ENCODE data around the gene KIFC3.

DNA sequence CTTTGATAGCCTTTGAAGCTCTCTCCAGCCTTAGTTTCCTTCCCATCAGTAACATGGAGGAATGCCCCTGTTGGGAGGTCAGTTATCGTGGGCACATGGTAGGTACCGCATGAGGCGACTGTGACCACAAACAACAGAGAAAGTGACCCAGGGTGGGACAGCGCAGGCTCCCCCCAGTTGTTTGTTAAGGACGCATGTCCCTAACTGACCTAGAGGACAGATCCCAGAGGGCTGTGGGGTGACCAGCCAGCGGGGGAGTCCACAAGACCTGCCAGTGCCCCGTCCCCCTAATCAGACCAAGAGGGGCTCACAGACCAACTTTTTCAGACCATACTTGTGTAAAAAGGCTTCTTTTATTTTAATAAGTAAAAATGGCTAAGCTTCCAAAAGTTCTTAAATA, 44.4 kb downstream of the KIFC3 start:
- TF ChIP-seq, protein P1, sequence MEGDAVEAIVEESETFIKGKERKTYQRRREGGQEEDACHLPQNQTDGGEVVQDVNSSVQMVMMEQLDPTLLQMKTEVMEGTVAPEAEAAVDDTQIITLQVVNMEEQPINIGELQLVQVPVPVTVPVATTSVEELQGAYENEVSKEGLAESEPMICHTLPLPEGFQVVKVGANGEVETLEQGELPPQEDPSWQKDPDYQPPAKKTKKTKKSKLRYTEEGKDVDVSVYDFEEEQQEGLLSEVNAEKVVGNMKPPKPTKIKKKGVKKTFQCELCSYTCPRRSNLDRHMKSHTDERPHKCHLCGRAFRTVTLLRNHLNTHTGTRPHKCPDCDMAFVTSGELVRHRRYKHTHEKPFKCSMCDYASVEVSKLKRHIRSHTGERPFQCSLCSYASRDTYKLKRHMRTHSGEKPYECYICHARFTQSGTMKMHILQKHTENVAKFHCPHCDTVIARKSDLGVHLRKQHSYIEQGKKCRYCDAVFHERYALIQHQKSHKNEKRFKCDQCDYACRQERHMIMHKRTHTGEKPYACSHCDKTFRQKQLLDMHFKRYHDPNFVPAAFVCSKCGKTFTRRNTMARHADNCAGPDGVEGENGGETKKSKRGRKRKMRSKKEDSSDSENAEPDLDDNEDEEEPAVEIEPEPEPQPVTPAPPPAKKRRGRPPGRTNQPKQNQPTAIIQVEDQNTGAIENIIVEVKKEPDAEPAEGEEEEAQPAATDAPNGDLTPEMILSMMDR (IDR thresholded peaks at IDR 0.05) = no peak
- TF ChIP-seq EZH2 (IDR thresholded peaks at IDR 0.05; ENCODE audit: borderline replicate concordance, insufficient read depth, low read depth, low read length, poor library complexity, severe bottlenecking) = no peak
